Gastroesophageal sphincter (tissue), 4 donors: ENCODE results near the gene RRP9. TPM values are rescaled to one million over a fixed set of nuclear protein-coding genes. Genes with fewer than 3 reads are reported as not detected.

ENCODE experiments used
- ATAC-seq: fragments of 150-250 bp; one replicate; pipeline ENCODE4 v1.9.1; 2016; ENCODE audit warnings: mild to moderate bottlenecking, moderate library complexity
- H3K27ac ChIP-seq, 4 donors: fragments of 200-600 bp; sonication (generic) in 3 of 4; 1 replicate in 3 of 4; 2 replicates in 1 of 4; pipeline ENCODE4 v1.5.1; 2016 to 2019
- H3K27me3 ChIP-seq: fragments of 200-600 bp; sonication (generic); one replicate; pipeline ENCODE4 v1.5.1; 2019
- H3K36me3 ChIP-seq, 2 donors: fragments of 200-600 bp; sonication (generic); one replicate each; pipeline ENCODE4 v1.5.1; 2019; ENCODE audit warnings: control low read depth in 1 of 2
- H3K4me1 ChIP-seq, 3 donors: fragments of 200-600 bp; sonication (generic); 1 replicate in 2 of 3; 2 replicates in 1 of 3; pipeline ENCODE4 v1.5.1; 2016 to 2019; ENCODE audit warnings: control low read depth in 2 of 3
- H3K4me3 ChIP-seq, 2 donors: fragments of 200-600 bp; sonication (generic); one replicate each; pipeline ENCODE4 v1.5.1; 2019; ENCODE audit warnings: mild to moderate bottlenecking in 1 of 2, moderate library complexity in 1 of 2
- H3K9me3 ChIP-seq, 3 donors: fragments of 200-600 bp; sonication (generic); one replicate each; pipeline ENCODE4 v1.5.1; 2017 to 2019; ENCODE audit warnings: control low read depth in 2 of 3
- CTCF ChIP-seq, 4 experiments: fragments of 200-600 bp in 2 of 4; fragments of 450-650 bp in 2 of 4; sonication (generic) in 1 of 4; IDR thresholded peaks; one replicate each; pipeline ENCODE4 v1.5.1; 2017 to 2019; ENCODE audit warnings: antibody characterized with exemption in 4 of 4, mild to moderate bottlenecking in 2 of 4, moderate library complexity in 2 of 4
- EP300 ChIP-seq: sonication (generic); formaldehyde crosslinking; IDR thresholded peaks from one replicate; pipeline ENCODE4 v1.6.1; 2017; ENCODE audit warnings: antibody characterized with exemption, mild to moderate bottlenecking
- POLR2A ChIP-seq, 2 donors: fragments of 450-650 bp; IDR thresholded peaks; one replicate each; pipeline ENCODE4 v1.6.1; 2017; ENCODE audit warnings: antibody characterized with exemption in 2 of 2, mild to moderate bottlenecking in 2 of 2, moderate library complexity in 1 of 2
- POLR2AphosphoS5 ChIP-seq: sonication (generic); formaldehyde crosslinking; IDR thresholded peaks from one replicate; pipeline ENCODE4 v1.6.1; 2017; ENCODE audit warnings: antibody characterized with exemption
- WGBS, 2 donors: methylation state at CpG; one replicate each; pipeline ENCODE4 v1.1.5; 2018; ENCODE audit warnings: low coverage in 1 of 2; 5-methylcytosine and 5-hydroxymethylcytosine counted together
- total RNA-seq, 4 donors: library from RNA; depleted of rRNA; stranded (reverse); fragments of >200 nt; gene quantifications; one replicate each; pipeline ENCODE4 v1.1.0, GENCODE V29; 2016

The RRP9 gene
- total RNA-seq, 4 donors from 2014 or later: 5.3 to 14.8 (median 10.9) TPM

GRCh38 chr3:51954105-51954504 is 12.4 kb upstream of the RRP9 start:
- no peak for ATAC-seq
- WGBS, 2 donors: 80% methylated on average over 5 to 6 of the region's 6 CpGs
- Histone ChIP-seq H3K27ac (no peak overlapping the region), H3K36me3 (peaks cover 0 to 29% of the 10 kb centered on the region in 2 donors), H3K4me3 (no peak overlapping the region), H3K9me3 (no peaks in the 10 kb centered on the region), H3K4me1 (peaks cover 0 to 23% (median 7%) of the 10 kb centered on the region in 3 donors), H3K27me3 (no peaks in the 10 kb centered on the region)
- TF ChIP-seq POLR2A (IDR thresholded peaks at IDR 0.05) (no peak), CTCF (IDR thresholded peaks at IDR 0.05) (no peak), POLR2AphosphoS5 (no peak), EP300 (no peak)

GRCh38 chr3:51953445-51953844 is 11.7 kb upstream of the RRP9 start:
- Histone ChIP-seq H3K27me3 (no peaks in the 10 kb centered on the region), H3K9me3 (no peaks in the 10 kb centered on the region), H3K4me3 (no peak overlapping the region), H3K36me3 (peaks cover 0 to 29% of the 10 kb centered on the region in 2 donors), H3K27ac (no peak overlapping the region), H3K4me1 (peaks cover 0 to 23% (median 7%) of the 10 kb centered on the region in 3 donors)
- TF ChIP-seq EP300 (no peak), POLR2A (IDR thresholded peaks at IDR 0.05) (no peak)
- ATAC-seq: no peak
- 67% methylated on average over 3 of the region's 3 CpGs; no CpG with 5 or more reads in 1 of the 2 donors for WGBS, 2 donors

- TF ChIP-seq POLR2A (IDR thresholded peaks at IDR 0.05) (no peak), POLR2AphosphoS5 (no peak), CTCF (IDR thresholded peaks at IDR 0.05) (no peak), EP300 (no peak)
- no peak for ATAC-seq
- 67 to 100% methylated on average over 1 to 2 of the region's 2 CpGs for WGBS, 2 donors
Observed at GRCh38 chr3:51950899-51951298, 9.2 kb upstream of the RRP9 start.

GRCh38 chr3:51949121-51949520 is 7.4 kb upstream of the RRP9 start:
- Histone ChIP-seq H3K4me3 (no peak overlapping the region), H3K27ac (no peak overlapping the region), H3K36me3 (peaks cover 0 to 57% of the 10 kb centered on the region in 2 donors), H3K4me1 (no peaks in the 10 kb centered on the region), H3K27me3 (no peaks in the 10 kb centered on the region), H3K9me3 (no peaks in the 10 kb centered on the region)
- TF ChIP-seq EP300 (no peak), POLR2A (IDR thresholded peaks at IDR 0.05) (no peak), POLR2AphosphoS5 (no peak), CTCF (IDR thresholded peaks at IDR 0.05) (no peak)
- 80 to 100% methylated on average over 1 to 2 of the region's 5 CpGs for WGBS, 2 donors
- ATAC-seq: no peak

More at GRCh38 chr3:51950899-51951298, 9.2 kb upstream of the RRP9 start:
- H3K9me3 ChIP-seq: no peaks in the 10 kb centered on the region
- peaks cover 0 to 9% (median under 1%) of the 10 kb centered on the region in 3 donors for H3K4me1 ChIP-seq
- peaks cover 0 to 40% of the 10 kb centered on the region in 2 donors for H3K36me3 ChIP-seq
- no peak overlapping the region for H3K4me3 ChIP-seq
- H3K27ac ChIP-seq: no peak overlapping the region
- H3K27me3 ChIP-seq: no peaks in the 10 kb centered on the region

GRCh38 chr3:51948016-51948580 is 6.4 kb upstream of the RRP9 start:
- peaks cover 0 to 6% (median 4%) of the 10 kb centered on the region in 3 donors for H3K4me1 ChIP-seq
- no peak for ATAC-seq
- no peak overlapping the region for H3K4me3 ChIP-seq
- H3K36me3 ChIP-seq: peaks cover 0 to 60% of the 10 kb centered on the region in 2 donors
- no peaks in the 10 kb centered on the region for H3K27me3 ChIP-seq
- H3K27ac ChIP-seq: no peak overlapping the region
- H3K9me3 ChIP-seq: no peaks in the 10 kb centered on the region
- TF ChIP-seq POLR2AphosphoS5 (no peak), CTCF (IDR thresholded peaks at IDR 0.05) (no peak), EP300 (no peak), POLR2A (IDR thresholded peaks at IDR 0.05) (no peak)
- WGBS, 2 donors: 85 to 87% methylated on average over 2 to 5 of the region's 10 CpGs
